NCI-H2196 (cell line): Measurements from ENCODE around the gene UST.
"Not testable (repeated sequence)": the region's sequence is repeated elsewhere in the genome, so short reads cannot be mapped to it uniquely, and the experiment has no call there.

Experiments used
- DNase-seq: peaks from one replicate; lab custom pipeline; 2025; ENCODE audit not compliant: unreplicated experiment; lab: John Stamatoyannopoulos, UW

The UST gene

DNA sequence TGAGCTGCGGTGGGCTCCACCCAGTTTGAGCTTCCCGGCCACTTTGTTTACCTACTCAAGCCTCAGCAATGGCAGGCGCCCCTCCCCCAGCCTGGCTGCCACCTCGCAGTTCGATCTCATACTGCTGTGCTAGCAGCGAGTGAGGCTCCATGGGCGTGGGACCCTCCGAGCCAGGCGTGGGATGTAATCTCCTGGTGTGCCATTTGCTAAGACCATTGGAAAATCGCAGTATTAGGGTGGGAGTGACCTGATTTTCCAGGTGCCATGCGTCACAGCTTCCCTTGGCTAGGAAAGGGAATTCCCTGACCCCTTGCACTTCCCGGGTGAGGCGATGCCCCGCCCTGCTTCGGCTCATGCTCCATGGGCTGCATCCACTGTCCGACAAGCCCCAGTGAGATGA is 117.3 kb downstream of the UST start:
- not testable (repeated sequence) for DNase-seq

GRCh38 chr6:148864941-148865340 is 118.1 kb downstream of the UST start:
- no peak for DNase-seq

DNA sequence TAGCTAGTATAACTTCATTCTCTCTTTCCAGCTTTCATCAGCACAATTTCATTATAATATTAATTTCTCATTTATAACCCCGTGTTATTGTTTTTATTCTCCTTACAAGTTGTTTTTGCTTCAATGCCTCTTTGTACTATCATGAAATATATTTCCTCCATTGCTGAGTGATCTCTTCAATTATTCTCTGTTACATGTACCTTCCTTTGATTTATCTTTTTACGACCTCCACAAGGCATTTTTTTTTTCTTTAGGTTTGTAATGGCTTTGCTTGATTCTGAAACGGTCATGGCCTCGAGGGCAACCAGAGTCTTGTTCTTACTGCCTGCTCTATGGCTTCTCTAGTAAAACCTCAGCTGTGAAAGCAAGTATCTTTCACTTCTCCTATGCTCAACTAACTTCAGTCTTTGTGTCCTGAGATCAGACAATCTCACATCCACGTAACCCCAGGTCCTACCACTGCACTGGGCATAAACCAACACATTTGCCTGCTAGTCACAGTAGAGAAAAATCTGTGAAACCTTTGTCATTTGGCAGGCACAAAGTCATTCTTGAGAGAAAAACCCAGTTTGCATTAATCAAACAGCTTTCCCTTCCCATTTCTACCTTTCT is 119.9 kb downstream of the UST start:
- no peak for DNase-seq

DNA sequence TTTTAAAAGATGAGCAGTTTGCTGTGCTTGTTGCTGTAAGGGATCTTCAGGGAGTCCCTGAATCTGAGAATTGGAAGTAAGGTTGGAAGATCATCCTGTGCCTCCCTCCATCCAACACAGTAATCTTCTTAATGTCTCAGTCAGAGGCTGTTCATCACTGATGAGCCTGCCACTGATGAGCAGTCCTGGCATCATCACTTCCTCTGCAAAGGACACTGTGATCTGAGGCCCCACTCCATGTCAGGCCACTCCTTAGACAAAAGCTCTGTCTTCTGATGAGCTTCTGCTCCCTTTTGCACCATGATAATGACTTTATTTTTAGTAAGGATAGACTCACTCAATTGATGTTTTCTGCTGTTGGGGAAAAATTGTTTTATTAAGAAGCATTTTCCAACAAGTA is 121.0 kb downstream of the UST start:
- DNase-seq, result no peak

DNA sequence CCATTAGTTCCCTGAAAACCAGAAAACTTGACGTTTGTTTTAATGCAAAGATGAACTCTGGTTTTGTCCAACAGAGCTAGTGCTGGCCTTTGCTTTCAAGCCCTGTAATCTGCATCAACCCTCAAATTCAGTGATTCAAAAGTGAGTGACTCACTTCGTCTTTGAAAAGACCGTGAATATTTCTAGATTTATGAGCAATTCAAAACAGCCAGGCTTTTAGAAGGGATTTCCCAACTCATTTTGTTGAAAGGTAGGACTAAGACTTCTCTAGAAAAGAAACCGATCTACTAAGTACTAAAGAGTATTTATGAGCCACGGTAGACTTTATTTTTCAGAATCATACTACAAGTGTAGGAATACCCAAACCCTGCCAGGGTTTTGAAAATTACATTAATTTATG is 121.5 kb downstream of the UST start:
- DNase-seq, result no peak

DNA sequence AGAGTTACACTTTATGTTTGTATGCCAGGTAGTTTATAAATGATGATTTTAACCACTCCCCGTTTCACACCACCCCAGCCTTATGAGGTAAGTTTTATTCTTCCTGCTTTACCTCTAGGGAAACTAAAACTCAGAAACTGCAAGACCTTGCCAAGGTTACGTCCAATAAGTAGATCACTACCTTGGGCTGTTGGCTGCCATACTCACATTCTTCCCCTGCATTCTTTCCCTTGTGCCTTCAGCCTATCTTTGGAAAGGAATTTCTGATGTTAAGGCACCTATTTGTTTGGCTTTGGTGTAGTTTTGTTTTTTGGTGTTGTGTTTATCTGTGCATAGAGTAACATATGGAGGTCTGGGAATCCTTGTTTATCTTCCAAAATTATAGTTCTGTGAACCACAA is 122.1 kb downstream of the UST start:
- DNase-seq, result no peak

DNA sequence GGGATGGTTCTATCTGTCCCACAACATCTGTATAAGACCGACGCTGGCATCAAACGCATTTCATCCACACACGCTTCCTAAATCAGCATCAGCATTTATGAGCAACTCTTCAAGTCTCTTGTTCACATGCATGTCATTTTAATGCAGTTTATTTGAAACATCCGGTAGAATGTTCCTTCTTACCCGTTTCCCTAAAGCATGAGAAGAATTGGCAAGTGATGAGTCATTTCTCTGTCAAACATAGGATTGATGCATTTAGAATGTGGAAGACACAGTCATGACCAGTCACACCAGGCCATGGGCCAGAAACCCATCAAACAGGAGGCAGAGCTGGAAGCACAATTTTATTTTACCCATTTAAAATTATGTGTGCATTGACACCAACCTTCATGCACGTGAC is 122.8 kb downstream of the UST start:
- no peak for DNase-seq

- DNase-seq, result no peak
Observed at GRCh38 chr6:148873154-148873553, 126.3 kb downstream of the UST start.

GRCh38 chr6:148873868-148874267 is 127.0 kb downstream of the UST start:
- no peak for DNase-seq

- no peak for DNase-seq
Observed at GRCh38 chr6:148874698-148875293, 128.0 kb downstream of the UST start.

DNA sequence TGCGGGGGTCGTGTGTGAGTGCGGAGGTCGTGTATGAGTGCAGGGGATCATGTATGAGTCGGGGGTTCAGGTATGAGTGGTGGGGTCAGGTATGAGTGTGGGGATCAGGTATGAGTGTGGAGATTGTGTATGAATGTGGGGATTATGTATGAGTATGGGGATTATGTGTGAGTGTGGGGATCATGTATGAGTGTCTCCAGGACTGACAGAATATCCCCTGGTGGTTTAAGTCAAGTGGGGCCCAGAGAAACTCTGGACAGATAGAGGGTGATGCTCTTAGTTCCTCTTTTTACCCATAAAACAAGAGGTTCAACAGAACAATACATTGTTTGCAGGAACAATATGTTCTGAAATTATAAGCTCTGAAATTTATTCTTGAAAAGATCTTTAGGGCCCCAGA is 131.9 kb downstream of the UST start:
- no peak for DNase-seq

DNA sequence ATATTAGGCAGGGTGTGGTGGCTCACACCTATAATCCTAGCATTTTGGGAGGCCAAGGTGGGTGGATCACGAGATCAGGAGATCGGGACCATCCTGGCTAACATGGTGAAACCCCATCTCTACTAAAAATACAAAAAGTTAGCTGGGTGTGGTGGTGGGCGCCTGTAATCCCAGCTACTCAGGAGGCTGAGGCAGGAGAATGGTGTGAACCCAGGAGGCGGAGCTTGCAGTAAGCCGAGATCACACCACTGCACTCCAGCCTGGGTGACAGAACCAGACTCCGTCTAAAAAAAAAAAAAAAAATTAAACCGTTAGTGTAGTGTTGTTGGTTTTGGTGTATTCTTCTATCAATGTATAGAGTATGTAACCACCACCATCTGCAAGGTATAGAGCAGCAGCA is 133.9 kb downstream of the UST start:
- DNase-seq, result not testable (repeated sequence)

- no peak for DNase-seq
Observed at GRCh38 chr6:148881593-148882311, 134.9 kb downstream of the UST start.

GRCh38 chr6:148883270-148883669 is 136.4 kb downstream of the UST start:
- DNase-seq, result no peak

- DNase-seq, result no peak
Observed at GRCh38 chr6:148884461-148884860, 137.6 kb downstream of the UST start.

- DNase-seq, result no peak
Observed at GRCh38 chr6:148885136-148885865, 138.5 kb downstream of the UST start.

- DNase-seq, result no peak
Observed at GRCh38 chr6:148885925-148886845, 139.4 kb downstream of the UST start.

DNA sequence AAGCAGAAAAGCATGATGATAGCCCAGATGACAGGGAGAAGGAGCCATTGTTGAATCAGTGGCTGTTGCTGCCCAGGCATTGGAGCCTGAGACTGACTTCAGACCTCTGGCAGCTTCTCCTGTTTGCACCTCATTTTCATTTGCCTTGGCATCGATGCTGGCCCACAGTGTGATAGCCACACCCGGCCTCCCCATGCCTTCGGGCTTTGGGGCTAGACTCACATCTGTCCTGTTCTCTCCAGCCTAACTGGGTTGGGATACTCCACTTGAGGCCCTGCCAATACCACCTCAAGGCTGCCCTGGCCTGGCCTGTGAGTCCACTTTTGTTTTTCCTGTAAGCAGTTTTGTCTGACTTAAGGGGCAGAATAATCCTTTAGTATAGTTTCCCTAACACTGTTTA is 140.4 kb downstream of the UST start:
- no peak for DNase-seq

DNA sequence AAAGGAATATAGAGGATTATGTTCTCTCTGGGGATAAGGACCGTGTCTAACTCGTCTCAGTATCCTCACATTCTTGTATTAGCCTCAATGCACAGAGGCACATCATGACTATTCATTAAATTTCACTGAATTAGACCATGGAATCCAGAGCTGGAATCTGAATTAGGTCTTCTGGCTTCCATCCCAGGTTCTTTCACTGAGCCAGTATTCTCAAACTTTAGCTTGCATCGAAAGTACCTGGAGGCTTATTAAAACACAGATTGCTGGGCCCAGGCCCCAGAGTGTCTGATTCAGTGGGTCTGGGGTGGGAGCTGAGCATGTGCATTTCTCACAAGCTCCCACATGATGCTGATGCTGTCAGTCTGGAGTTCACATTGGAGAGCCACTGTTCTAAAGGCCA is 142.0 kb downstream of the UST start:
- DNase-seq, result no peak

DNA sequence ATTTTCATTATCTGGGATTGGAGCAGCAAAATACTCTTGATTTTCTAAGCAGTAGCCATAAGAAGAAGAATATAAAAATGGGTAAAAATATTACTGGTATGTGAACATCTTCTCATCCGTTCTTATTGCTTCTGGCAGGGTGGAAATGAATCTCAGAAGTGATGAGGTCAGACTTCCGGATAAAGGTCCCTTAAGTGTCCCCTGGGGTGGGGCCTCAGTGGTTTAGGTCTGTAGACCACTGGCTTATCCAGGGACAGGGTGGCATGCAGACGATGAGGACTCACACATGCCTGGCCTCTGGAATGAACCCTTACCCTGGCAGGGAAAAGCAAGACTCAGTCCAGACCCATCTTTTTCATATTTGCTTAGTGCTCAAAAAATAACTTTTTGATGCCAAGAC is 143.3 kb downstream of the UST start:
- DNase-seq, result no peak
